Measurements from ENCODE around the gene BRI3.

- no peak for TF ChIP-seq CTCF (IDR thresholded peaks at IDR 0.05)
- TF ChIP-seq POLR2AphosphoS5 (IDR thresholded peaks at IDR 0.05; ENCODE audit: low read depth, low read length): no peak
- no peak for TF ChIP-seq SIN3A (IDR thresholded peaks at IDR 0.05; ENCODE audit: borderline replicate concordance, insufficient read depth, low read depth, low read length)
- no peak for TF ChIP-seq TCF7L2 (IDR thresholded peaks at IDR 0.05; ENCODE audit: low read depth, low read length)
- TF ChIP-seq REST (IDR thresholded peaks at IDR 0.05; ENCODE audit: insufficient read depth in 1 of 2, low read depth in 2 of 2, low read length in 1 of 2): no peak
Measured at GRCh38 chr7:98323597-98324322, 42.3 kb downstream of the BRI3 start.
